AG04450 (cell line): ENCODE measurements around the gene GBGT1. TPM values are rescaled to one million over a fixed set of nuclear protein-coding genes. Genes with fewer than 3 reads are reported as not detected.

Source experiments
- CTCF ChIA-PET: fragments of 300-600, 350-600 bp; formaldehyde crosslinking; extraction: SDS; loops from one replicate; lab custom pipeline; 2022; ENCODE audit warnings: antibody characterized with exemption, inconsistent platforms; lab: Charles Lee
- POLR2A ChIA-PET: fragments of 350-600 bp; formaldehyde crosslinking; extraction: SDS; loops from one replicate; lab custom pipeline; 2021; ENCODE audit warnings: antibody characterized with exemption, inconsistent platforms; lab: Yijun Ruan, JAX
- DNase-seq: peaks from one replicate; pipeline ENCODE4 v3.0.0-alpha.2; 2011; ENCODE audit warnings: low read depth, low spot score
- H3K27ac ChIP-seq: one replicate; pipeline ENCODE4 v1.5.1; 2012; ENCODE audit warnings: low read depth, low read length, control low read depth
- H3K27me3 ChIP-seq: one replicate; pipeline ENCODE4 v1.6.0; 2012; ENCODE audit warnings: low read length; ENCODE audit not compliant: control insufficient read depth, insufficient read depth
- H3K4me3 ChIP-seq: 2 replicates; pipeline ENCODE4 v1.5.1; 2011; ENCODE audit warnings: mild to moderate bottlenecking, low read depth, low read length, control low read depth
- H3K9me3 ChIP-seq: 2 replicates; pipeline ENCODE4 v1.5.1; 2012; ENCODE audit warnings: low read length; ENCODE audit not compliant: control insufficient read depth, insufficient read depth
- polyA plus RNA-seq: library from polyadenylated mRNA; depleted of rRNA; stranded (reverse); fragments of >200 nt; gene quantifications from 2 replicates; pipeline ENCODE4 v1.2.3, GENCODE V29; 2011
- TF ChIP-seq, protein P1 (sequence below): IDR thresholded peaks from 2 replicates; pipeline ENCODE4 v1.5.1; 2011; ENCODE audit warnings: low read depth, low read length, control low read depth, inconsistent platforms

GBGT1 gene
- polyA plus RNA-seq, 1 experiment: 3.5 TPM

DNA sequence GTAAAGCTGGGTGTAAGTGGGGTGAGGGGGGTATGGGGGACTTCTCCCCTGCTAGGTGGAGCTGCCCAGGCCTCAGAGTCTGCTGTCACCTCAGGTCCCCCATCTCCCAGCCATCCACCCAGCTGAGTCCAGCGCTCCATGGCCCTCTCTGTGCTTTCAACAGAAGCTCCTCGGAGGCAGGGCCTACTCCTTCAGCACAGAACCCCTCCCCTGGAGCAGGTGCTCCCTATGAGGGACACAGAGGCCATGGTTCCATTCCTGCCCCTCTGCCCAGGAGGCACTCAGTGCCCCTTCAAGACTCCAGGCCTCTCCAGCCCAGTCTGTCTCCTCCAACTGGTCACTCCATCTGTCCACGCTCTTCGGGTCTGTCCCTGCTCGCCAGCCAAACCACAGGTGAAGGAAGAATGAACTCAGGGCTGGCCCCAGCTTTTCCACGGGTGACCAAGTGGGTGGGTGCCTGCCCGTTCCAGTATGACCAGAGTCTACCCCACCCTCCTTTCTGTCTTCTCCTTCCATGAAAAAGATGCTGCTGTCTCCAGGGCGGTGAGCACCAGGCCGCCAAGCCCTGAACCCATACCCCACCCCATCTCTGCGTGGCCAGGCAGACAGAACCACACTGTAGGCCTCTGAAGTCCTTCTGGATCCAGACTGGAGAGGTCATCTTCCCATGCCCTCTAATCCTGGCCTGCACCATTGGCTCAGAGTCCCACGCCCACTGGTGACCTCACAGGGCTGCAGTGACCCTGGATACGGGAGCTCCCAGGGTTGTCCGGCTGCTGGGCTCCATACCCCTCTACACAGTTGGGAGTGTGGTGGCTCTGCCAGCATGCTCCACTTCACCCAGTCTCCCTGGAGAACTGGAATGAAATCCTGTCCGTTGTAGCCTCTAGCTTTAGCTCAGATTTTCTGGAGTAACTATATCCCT, 11.9 kb downstream of the GBGT1 start:
- Histone ChIP-seq H3K27me3 (no peaks in the 10 kb centered on the region), H3K27ac (no peak overlapping the region), H3K4me3 (no peak overlapping the region), H3K9me3 (no peaks in the 10 kb centered on the region)
- ChIA-PET CTCF (interaction anchor here (0.7 to 1.5 kb wide), 3 partner anchors 29 to 56 kb away, joined by 3 read pairs; no protein-coding TSS in a partner anchor), POLR2A (no interaction called here)
- TF ChIP-seq, protein P1, sequence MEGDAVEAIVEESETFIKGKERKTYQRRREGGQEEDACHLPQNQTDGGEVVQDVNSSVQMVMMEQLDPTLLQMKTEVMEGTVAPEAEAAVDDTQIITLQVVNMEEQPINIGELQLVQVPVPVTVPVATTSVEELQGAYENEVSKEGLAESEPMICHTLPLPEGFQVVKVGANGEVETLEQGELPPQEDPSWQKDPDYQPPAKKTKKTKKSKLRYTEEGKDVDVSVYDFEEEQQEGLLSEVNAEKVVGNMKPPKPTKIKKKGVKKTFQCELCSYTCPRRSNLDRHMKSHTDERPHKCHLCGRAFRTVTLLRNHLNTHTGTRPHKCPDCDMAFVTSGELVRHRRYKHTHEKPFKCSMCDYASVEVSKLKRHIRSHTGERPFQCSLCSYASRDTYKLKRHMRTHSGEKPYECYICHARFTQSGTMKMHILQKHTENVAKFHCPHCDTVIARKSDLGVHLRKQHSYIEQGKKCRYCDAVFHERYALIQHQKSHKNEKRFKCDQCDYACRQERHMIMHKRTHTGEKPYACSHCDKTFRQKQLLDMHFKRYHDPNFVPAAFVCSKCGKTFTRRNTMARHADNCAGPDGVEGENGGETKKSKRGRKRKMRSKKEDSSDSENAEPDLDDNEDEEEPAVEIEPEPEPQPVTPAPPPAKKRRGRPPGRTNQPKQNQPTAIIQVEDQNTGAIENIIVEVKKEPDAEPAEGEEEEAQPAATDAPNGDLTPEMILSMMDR: no peak
- DNase-seq: no peak

GRCh38 chr9:133151041-133151440, 12.7 kb downstream of the GBGT1 start:
- no peaks in the 10 kb centered on the region for H3K27me3 ChIP-seq
- DNase-seq: no peak
- TF ChIP-seq, protein P1: no peak
- H3K27ac ChIP-seq: no peak overlapping the region
- CTCF ChIA-PET: interaction anchor here (0.7 to 1.5 kb wide), 2 partner anchors 30 to 55 kb away, joined by 3 read pairs; no protein-coding TSS in a partner anchor
- H3K9me3 ChIP-seq: no peaks in the 10 kb centered on the region
- POLR2A ChIA-PET: no interaction called here
- no peak overlapping the region for H3K4me3 ChIP-seq

DNA sequence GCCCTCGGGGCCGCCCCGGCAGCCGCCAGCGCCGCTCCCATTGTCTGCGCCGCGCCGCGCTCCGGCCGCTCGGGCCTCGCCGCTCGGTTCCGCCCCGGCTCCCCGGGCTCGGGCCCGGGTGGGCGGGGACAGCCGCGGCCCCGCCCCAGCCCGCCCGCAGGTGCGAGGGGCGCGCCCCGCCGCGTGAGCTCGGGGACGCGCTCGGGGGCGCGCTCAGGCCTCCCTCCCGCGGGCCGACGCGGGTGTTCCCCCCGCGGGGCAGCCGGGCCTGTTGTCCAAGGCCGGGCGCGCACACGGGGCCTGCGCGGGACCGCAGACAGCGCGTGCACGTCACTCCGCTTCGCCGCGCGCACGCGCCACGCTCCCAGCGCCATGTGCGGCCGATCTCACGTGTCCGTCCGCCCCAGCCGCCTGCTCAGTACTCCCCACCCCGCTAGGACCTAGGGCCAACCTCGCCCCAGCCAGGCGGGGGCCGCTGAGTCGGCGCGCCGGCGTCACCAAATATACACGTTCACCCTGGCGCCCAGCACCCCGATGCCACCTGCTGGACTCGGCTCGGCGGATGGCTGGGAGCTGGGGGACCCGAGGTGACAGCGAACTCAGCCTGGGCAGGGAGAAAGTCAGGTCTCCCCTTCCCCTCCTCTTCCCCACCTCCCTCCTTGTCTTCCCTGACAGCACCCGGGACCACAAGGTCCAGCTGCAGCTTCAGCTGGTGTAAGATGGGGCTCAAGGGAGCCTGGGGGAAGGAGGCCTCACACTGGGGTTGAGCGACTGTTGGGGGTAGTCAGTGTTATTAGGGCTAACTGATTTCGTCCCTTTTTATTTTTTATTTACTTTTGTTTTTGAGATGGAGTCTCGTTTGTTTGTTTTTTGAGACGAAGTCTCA, 14.3 kb downstream of the GBGT1 start:
- H3K27me3 ChIP-seq: no peaks in the 10 kb centered on the region
- H3K4me3 ChIP-seq: peak overlapping the region; percentile 76
- TF ChIP-seq, protein P1: 0 out of 2 replicates have a peak, but pooled peaks have one; percentile 8
- CTCF ChIA-PET: interaction anchor here (2.4 to 8.0 kb wide), 6 partner anchors 9 to 53 kb away, joined by 12 to 264 read pairs (median 26); no protein-coding TSS in a partner anchor
- peak overlapping the region; percentile 61 for H3K27ac ChIP-seq
- H3K9me3 ChIP-seq: no peaks in the 10 kb centered on the region
- POLR2A ChIA-PET: interaction anchor here (0.7 to 1.5 kb wide), 3 partner anchors 16 to 688 kb away, joined by 3 to 4 read pairs (median 4); no protein-coding TSS in a partner anchor
- peak; percentile 51 for DNase-seq

- POLR2A ChIA-PET: interaction anchor here (0.6 to 1.5 kb wide), 2 partner anchors 15 to 22 kb away, joined by 3 to 4 read pairs; no protein-coding TSS in a partner anchor
Measured at GRCh38 chr9:133148199-133149129, 15.2 kb downstream of the GBGT1 start.

More at GRCh38 chr9:133148199-133149129, 15.2 kb downstream of the GBGT1 start:
- TF ChIP-seq, protein P1: no peak
- H3K9me3 ChIP-seq: no peaks in the 10 kb centered on the region; the same call in 1 of the 2 replicates
- peak overlapping the region; percentile 21 for H3K27ac ChIP-seq
- no peaks in the 10 kb centered on the region for H3K27me3 ChIP-seq
- H3K4me3 ChIP-seq: peak overlapping the region; percentile 76
- DNase-seq: no peak
- CTCF ChIA-PET: interaction anchor here (0.8 to 8.0 kb wide), 21 partner anchors 8 to 340 kb away, joined by 3 to 264 read pairs (median 5); partner anchors contain the start of gene GTF3C5
